Breast epithelium (tissue), 3 donors: ENCODE data around the gene PPP2R3A.

Experiments used
- POLR2A ChIP-seq: fragments of 450-650 bp; IDR thresholded peaks from one replicate; pipeline ENCODE4 v1.6.1; 2016; ENCODE audit warnings: antibody characterized with exemption, mild to moderate bottlenecking, moderate library complexity
- POLR2AphosphoS5 ChIP-seq, 3 donors: sonication (generic); formaldehyde crosslinking; IDR thresholded peaks; one replicate each; pipeline ENCODE4 v1.6.1; 2017; ENCODE audit warnings: antibody characterized with exemption in 3 of 3
- TF ChIP-seq, protein P1 (sequence below), 3 donors: fragments of 450-650 bp; IDR thresholded peaks; one replicate each; pipeline ENCODE4 v1.5.1; 2016 to 2017; ENCODE audit warnings: antibody characterized with exemption in 3 of 3, mild to moderate bottlenecking in 3 of 3, moderate library complexity in 3 of 3

DNA sequence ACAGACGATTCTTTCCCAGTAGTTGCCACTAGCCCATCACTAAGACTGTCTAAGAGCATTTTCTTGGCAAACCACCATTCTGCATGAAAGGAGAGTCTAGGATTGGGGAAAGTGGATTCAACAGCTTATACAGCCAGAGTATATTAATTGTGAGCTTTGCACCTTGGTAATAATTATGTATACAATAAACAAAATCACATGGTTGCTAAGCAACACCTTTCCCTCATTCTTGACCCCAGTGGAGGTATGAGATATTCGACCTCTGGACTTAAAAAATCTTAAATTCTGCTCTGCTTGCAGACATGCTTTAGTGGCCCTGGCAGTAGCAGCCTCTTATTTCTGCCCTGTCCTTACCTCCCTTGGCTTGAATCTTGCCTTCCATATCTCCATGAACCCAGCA, 73.1 kb downstream of the PPP2R3A start:
- TF ChIP-seq, protein P1, sequence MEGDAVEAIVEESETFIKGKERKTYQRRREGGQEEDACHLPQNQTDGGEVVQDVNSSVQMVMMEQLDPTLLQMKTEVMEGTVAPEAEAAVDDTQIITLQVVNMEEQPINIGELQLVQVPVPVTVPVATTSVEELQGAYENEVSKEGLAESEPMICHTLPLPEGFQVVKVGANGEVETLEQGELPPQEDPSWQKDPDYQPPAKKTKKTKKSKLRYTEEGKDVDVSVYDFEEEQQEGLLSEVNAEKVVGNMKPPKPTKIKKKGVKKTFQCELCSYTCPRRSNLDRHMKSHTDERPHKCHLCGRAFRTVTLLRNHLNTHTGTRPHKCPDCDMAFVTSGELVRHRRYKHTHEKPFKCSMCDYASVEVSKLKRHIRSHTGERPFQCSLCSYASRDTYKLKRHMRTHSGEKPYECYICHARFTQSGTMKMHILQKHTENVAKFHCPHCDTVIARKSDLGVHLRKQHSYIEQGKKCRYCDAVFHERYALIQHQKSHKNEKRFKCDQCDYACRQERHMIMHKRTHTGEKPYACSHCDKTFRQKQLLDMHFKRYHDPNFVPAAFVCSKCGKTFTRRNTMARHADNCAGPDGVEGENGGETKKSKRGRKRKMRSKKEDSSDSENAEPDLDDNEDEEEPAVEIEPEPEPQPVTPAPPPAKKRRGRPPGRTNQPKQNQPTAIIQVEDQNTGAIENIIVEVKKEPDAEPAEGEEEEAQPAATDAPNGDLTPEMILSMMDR (IDR thresholded peaks at IDR 0.05): no peak
- TF ChIP-seq POLR2AphosphoS5 (IDR thresholded peaks at IDR 0.05) (no peak), POLR2A (no peak)
